D721Med (cell line): ENCODE data around the gene UNC13A.

Source experiments
- DNase-seq: peaks from one replicate; pipeline ENCODE4 v3.0.0; 2011; ENCODE audit warnings: low spot score; ENCODE audit not compliant: insufficient read length
- FAIRE-seq: peaks from 2 replicates; lab custom pipeline; 2011; peaks lifted over from hg19 to GRCh38; lab: Jason Lieb, UNC
- TF ChIP-seq, protein P1 (sequence below): IDR thresholded peaks from 2 replicates; pipeline ENCODE4 v1.5.1; 2012; ENCODE audit warnings: mild to moderate bottlenecking, control low read depth; ENCODE audit not compliant: insufficient read depth; ENCODE audit errors: missing control alignments

Gene UNC13A

DNA sequence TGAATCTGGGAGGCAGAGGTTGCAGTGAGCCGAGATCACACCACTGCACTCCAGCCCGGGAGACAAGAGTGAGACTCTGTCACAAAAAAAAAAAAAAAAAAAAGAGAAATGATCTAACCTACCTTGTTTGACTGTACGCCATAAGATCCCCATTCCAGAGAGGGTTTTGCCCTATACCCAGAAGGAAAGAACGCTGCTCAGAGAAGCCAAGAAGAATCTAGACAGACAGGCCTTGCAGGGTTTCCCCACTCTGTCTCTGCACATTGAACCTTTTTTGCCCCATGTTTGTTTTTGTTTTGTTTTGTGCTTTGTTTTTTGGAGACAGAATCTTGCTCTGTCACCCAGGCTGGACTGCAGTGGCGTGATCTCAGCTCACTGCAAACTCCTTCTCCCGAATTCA, 23.7 kb upstream of the UNC13A start:
- TF ChIP-seq, protein P1, sequence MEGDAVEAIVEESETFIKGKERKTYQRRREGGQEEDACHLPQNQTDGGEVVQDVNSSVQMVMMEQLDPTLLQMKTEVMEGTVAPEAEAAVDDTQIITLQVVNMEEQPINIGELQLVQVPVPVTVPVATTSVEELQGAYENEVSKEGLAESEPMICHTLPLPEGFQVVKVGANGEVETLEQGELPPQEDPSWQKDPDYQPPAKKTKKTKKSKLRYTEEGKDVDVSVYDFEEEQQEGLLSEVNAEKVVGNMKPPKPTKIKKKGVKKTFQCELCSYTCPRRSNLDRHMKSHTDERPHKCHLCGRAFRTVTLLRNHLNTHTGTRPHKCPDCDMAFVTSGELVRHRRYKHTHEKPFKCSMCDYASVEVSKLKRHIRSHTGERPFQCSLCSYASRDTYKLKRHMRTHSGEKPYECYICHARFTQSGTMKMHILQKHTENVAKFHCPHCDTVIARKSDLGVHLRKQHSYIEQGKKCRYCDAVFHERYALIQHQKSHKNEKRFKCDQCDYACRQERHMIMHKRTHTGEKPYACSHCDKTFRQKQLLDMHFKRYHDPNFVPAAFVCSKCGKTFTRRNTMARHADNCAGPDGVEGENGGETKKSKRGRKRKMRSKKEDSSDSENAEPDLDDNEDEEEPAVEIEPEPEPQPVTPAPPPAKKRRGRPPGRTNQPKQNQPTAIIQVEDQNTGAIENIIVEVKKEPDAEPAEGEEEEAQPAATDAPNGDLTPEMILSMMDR = no peak
- no peak for DNase-seq
- no peak for FAIRE-seq

DNA sequence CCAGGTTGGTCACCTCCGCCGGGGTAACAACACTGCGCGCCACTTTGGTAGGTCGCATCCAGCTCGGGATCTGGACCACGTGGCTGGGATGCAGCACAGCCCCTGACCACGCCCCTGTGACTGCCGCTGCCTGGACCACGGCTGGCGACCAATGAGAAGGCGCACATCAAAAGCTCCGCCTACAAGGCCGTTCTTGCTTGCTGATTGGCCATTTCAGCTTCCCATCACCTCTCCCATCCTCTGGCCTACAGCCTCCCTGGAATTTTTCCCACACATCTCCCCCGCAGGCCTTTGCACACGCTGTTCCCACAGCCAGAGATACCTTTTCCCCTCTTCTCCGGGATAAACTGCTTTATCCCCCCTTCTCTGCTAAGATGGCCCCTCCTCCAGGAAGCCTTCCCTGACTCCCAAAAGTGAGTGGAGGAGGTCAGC, 18.6 kb upstream of the UNC13A start:
- FAIRE-seq = no peak
- TF ChIP-seq, protein P1 = no peak
- DNase-seq = no peak

DNA sequence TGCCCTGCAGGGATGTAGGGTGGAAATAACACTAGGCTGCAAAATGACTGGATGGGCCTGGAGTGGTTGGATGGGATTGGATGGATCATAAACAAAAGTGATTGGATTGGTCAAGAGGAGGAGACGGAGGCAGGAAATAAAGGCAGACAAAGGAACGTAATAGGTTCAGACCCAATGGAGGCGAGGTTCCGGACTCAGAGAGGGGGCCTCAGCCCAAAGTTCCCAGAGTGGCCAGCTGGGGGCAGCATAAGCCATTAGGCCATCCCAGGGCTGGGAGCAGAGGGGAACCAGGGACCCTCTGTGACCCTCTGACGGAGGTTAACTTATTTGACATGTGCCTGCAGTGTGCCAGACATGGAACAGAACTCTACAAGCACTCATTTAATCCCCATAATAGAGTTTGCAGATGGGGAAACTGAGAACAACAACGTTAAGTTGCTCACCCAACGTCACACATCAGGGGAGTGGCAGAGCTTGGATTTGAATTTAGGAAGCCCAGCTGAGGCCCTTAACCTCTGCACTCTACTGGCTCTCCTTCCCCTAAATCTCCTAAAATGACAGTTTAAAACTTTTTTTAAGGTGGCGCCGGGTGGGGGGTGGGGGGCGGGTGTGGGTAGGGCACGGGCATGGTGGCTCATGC, 15.8 kb upstream of the UNC13A start:
- DNase-seq = no peak
- no peak for FAIRE-seq
- TF ChIP-seq, protein P1 = peak; percentile 71

DNA sequence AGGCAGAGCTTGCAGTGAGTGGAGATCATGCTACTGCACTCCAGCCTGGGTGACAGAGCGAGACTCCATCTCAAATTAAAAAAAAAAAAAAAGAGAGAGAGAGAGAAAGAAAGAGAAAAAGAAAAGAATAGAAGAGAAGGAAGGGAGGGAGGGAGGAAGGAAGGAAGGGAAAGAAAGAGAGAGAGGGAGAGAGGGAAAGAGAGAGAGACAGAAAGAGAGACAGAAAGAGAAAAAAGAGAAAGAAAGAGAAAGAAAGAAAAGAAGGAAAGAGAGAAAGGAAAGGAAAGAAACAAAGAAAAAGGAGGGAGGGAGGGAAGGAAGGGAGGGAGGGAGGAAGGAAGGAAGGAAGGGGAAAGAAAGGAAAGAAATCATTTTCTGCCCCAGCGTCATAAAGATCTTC, 7.0 kb upstream of the UNC13A start:
- DNase-seq (no peak), FAIRE-seq (no peak)
- TF ChIP-seq, protein P1 = no peak

DNA sequence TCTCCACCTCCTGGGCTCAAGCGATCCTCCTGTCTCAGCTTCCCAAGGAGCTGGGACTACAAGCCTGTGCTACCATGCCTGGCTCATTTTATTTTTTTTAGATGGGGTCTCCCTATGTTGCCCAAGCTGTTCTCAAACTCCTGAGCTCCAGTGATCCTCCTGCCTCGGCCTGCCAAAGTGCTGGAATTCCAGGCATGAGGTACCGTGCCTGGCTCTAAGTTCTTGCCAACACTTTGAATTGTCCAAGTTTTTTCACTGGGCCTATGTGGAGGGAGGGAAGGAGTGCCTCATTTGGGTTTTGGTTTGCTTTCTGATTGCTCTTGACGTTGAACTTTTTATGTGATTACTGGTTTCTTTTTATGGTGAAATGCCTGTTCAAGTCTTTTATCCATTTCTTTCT, 4.4 kb upstream of the UNC13A start:
- TF ChIP-seq, protein P1 = no peak
- DNase-seq (no peak), FAIRE-seq (no peak)

DNA sequence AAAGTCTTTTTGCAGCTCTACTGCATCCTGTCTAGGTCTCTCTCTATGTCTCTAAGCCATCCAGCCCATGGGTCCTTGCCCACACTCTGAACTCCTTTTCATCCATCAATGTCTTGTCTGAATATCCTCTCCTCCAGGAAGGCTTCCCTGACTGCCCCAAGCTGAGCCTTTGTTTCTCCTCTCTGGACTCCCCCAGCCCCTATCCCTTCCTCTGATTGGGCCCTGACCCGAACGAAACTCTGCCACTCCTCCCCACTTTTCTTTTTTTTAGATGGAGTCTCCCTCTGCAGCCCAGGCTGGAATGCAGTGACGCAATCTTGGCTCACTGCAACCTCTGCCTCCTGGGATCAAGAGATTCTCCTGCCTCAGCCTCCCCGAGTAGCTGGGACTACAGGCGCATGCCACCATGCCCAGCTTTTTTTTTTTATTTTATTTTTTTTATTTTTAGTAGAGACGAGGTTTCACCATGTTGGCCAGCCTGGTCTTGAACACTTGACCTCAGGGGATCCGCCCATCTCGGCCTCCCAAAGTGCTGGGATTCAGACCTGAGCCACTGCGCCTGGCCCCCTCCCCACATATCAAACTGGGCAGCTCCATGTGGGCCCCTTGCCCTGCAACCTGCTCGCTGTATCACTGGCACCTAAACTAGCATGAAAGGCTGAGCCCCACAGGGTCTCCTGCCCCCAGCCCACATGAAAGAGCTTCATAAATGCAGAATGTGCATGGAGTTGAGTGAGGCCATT, 870 bp upstream of the UNC13A start:
- no peak for DNase-seq
- TF ChIP-seq, protein P1 = no peak
- FAIRE-seq = no peak

DNA sequence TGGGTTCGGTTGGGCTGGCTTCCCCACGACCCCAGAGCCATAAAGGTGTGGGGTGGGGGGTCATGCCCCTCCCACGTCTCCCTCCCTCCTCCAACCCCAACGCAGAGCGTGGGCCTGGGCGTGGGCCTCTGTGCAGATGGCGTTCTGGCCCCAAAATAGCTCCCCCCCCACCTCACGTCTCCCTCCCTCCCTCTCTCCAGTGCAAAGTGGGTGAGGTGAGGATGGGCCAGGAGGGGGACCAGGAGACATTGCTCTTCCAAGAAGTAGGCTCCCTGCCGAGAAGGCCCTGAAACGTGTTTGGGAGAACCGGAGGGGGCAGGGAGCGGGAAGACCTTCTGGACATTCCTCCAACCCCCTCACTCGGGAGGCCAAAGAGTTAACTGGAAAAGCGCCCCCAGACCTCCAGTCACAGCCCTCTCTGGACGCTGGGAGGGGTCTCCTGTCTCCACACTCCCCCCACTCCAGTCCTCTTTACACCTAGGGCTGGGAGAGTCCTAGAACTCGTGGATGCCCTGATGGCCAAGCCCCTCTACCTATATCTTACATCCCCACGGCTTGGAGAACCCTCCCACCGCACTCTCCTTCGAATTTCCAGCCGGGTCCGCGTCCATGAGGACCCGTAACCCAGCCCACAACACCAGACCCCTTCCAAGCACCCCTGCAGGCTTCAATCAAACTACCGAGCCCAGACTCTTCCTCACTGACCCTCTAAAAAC, 855 bp downstream of the UNC13A start:
- no peak for FAIRE-seq
- no peak for DNase-seq
- TF ChIP-seq, protein P1 = no peak
